Ishikawa (cell line): ENCODE results near the gene ATXN1.

Experiments
- EGR1 ChIP-seq: IDR thresholded peaks from 2 replicates; pipeline ENCODE4 v1.6.1; 2012
- EP300 ChIP-seq: IDR thresholded peaks from 2 replicates; pipeline ENCODE4 v1.6.1; 2012; ENCODE audit warnings: borderline replicate concordance
- FOXM1 ChIP-seq: IDR thresholded peaks from 2 replicates; pipeline ENCODE4 v1.6.1; 2012; ENCODE audit warnings: low read depth, borderline replicate concordance
- NFIC ChIP-seq: IDR thresholded peaks from 2 replicates; pipeline ENCODE4 v1.6.1; 2012
- RAD21 ChIP-seq: IDR thresholded peaks from 2 replicates; pipeline ENCODE4 v1.6.1; 2012; ENCODE audit warnings: low read depth
- TAF1 ChIP-seq: IDR thresholded peaks from 2 replicates; pipeline ENCODE4 v1.6.1; 2012; ENCODE audit warnings: low read depth, mild to moderate bottlenecking
- TCF12 ChIP-seq: IDR thresholded peaks from 2 replicates; pipeline ENCODE4 v1.6.1; 2012; ENCODE audit warnings: low read depth
- YY1 ChIP-seq: IDR thresholded peaks from 2 replicates; pipeline ENCODE4 v1.6.1; 2012; ENCODE audit warnings: low read depth
- ZBTB7A ChIP-seq: IDR thresholded peaks from 2 replicates; pipeline ENCODE4 v1.6.1; 2012; ENCODE audit warnings: low read depth
- TF ChIP-seq, protein P1 (sequence below): IDR thresholded peaks from 2 replicates; pipeline ENCODE4 v1.6.1; 2012
- TF ChIP-seq, protein P2 (sequence below): IDR thresholded peaks from 2 replicates; pipeline ENCODE4 v1.6.1; 2012; ENCODE audit warnings: low read depth, mild to moderate bottlenecking

DNA sequence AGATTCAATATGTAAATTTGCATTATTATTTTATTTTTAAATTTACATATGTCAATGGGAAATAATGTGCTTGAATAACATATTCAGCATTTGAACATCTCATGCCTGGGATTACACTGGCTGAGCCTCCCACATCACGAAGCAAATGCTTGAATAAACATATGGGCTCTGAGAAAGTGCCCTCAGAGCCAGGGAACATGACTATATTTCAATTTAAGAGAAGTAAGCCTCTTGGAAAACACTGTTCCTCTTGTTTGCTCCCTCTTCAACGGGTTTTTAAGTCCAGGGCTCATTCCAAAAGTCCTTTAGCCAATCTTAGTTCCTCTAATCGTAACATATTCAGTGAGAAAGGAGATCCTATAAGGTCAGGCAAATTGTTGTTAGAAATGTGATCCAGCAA is 400.9 kb downstream of the ATXN1 start:
- no peak for TF ChIP-seq NFIC
- TF ChIP-seq YY1, result no peak
- no peak for TF ChIP-seq ZBTB7A
- TF ChIP-seq, protein P1, sequence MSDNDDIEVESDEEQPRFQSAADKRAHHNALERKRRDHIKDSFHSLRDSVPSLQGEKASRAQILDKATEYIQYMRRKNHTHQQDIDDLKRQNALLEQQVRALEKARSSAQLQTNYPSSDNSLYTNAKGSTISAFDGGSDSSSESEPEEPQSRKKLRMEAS, result no peak
- TF ChIP-seq RAD21, result no peak
- TF ChIP-seq, protein P2, sequence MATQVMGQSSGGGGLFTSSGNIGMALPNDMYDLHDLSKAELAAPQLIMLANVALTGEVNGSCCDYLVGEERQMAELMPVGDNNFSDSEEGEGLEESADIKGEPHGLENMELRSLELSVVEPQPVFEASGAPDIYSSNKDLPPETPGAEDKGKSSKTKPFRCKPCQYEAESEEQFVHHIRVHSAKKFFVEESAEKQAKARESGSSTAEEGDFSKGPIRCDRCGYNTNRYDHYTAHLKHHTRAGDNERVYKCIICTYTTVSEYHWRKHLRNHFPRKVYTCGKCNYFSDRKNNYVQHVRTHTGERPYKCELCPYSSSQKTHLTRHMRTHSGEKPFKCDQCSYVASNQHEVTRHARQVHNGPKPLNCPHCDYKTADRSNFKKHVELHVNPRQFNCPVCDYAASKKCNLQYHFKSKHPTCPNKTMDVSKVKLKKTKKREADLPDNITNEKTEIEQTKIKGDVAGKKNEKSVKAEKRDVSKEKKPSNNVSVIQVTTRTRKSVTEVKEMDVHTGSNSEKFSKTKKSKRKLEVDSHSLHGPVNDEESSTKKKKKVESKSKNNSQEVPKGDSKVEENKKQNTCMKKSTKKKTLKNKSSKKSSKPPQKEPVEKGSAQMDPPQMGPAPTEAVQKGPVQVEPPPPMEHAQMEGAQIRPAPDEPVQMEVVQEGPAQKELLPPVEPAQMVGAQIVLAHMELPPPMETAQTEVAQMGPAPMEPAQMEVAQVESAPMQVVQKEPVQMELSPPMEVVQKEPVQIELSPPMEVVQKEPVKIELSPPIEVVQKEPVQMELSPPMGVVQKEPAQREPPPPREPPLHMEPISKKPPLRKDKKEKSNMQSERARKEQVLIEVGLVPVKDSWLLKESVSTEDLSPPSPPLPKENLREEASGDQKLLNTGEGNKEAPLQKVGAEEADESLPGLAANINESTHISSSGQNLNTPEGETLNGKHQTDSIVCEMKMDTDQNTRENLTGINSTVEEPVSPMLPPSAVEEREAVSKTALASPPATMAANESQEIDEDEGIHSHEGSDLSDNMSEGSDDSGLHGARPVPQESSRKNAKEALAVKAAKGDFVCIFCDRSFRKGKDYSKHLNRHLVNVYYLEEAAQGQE, result no peak
- no peak for TF ChIP-seq EP300
- no peak for TF ChIP-seq TCF12
- no peak for TF ChIP-seq EGR1
- no peak for TF ChIP-seq TAF1
- no peak for TF ChIP-seq FOXM1
